GM18861 (cell line): ENCODE results near the gene STAB1.

Source experiments
- ATAC-seq: cut with Tn5 transposase; IDR thresholded peaks from one replicate; pipeline ENCODE4 v1.9.1; 2021; ENCODE audit not compliant: unreplicated experiment

The STAB1 gene

DNA sequence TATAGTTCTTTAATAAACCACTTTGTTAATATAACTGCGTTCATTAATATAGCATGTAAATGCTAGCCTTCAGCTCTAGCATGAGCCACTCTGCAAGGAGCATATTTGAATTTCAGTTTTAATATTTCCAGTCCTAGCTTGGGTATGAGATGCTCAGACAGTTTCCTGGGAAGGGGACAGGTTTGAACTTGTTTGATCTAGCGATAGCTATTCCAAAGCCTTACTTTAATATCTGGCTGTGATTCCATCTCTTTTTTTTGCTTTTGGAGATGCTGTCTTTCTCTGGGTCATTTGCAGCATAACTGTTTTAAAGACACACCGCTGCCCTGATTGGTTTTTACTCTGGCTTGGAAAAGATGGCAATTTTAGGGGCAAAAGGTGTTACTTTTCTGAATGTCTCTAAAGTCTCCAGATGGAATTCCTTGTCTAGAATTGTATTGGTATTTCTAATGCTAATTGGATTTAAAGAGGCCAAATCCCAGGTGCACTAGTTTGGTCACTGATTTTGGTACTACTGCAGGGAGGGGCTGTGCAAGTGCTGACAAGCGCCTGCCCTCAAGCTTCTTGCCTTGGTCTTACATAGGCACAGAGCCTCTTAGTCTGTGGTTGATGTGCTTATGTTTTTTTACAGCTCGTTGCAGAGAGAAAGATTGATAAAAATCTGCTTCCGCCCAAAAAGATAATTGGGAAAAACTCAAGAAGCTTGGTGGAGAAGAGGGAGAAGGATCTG, 36.9 kb upstream of the STAB1 start:
- no peak for ATAC-seq

DNA sequence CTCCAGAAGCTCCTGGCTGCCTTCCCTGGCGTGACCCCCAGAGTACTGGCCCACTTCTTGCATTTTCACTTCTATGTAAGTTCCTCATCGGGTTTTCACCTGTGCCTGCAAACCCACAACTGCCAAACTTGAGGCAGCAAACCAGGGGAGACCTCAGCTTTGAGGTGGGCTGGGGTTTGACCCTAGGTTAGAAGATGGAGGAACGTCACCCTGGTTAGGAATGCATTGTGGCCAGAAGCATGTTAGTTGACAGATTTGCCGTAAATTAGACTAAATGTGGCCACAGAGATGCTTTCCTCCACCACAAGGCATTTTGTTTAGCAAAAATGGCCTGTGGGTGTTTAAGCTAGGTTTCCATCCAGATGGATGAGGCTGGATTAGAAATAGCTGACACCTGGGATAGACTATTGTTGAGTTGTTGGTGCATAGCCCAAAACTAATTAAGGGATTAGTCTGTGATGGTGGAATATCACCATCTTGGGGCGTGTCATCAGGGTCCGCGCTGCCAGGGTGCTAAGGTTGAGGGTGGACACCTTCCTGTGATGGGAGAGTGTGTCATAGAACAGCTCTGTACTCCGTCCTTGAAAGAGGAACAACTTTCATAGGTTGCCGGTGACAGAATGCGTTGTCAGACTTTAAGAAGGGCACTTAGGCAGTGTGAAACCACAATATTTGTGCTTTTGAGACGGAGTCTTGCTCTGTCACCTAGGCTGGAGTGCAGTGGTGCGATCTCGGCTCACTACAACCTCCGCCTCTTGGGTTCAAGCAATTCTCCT, 36.2 kb upstream of the STAB1 start:
- no peak for ATAC-seq

DNA sequence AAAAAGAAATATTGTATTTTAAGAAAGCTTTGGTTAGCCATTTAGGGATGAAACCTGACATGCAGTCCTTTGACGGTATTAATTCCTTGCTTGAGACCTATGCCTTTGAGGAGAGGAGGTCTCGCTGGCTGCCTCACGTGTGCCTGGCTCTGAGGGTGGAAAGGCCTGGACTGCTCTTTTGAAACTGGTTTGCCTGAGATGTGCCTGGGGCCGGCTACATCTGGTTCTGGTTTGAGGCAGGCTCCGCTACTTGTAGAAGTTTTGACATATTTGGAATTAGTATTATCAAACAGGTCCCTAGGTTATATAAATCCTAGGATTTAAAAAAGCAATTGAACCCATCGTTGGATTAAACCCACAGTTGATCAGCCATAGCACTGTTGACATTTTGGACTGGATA, 33.3 kb upstream of the STAB1 start:
- no peak for ATAC-seq

DNA sequence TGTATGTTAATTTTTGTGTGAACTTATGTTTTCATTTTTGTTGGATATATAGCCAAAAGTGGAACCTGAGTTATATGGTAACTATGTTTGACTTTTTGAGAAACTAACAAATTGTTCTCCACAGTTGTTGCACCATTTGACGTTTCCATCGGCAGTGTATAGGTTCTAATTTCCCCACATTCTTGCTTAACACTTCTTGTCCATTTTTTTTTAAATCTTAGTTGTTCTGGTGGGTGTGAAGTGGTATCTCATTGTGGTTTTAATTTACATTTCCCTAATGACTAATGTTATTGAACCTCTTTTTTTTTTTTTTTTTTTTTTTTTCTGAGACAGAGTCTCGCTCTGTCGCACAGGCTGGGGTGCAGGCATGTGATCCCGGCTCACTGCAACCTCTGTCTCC, 31.7 kb upstream of the STAB1 start:
- ATAC-seq, result no peak

DNA sequence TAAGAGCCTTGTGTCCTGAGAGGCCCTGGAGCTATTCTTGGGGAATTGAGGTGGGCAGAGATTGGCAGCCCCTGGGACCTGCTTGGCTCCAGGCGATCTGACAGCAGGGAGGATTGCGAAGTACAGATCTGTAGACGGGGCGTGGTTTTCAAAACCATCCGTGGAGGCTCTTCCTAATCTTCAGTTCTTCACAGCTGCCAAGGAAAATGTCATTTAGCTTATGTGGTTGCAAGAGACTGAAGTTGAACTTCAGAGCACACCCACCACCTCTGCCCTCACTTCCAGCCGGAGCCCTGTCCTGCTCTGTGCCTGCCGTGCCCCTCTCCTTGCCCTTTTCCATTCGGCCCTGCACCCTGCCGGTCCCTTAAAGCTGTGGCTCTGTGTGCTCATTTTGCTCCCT, 26.8 kb upstream of the STAB1 start:
- ATAC-seq, result no peak

DNA sequence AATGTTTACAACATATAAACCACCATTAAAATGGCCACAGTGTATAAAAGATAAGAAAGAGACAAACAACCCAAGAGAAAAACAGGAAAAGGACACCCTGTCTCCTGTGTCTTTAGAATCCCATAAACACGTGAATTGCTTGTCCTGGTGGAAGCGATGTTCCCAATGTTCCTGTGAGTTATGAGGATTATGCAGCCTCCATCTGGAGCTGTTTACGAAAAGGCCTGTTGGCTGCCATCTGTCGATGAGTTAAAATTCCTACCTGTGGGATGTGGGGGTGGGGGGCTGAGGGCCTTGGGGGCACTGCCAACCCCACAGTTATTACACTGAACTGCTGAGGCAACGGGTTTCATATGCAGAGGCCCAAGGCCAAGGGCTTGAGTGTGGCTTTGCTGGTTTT, 26.1 kb upstream of the STAB1 start:
- ATAC-seq, result no peak

DNA sequence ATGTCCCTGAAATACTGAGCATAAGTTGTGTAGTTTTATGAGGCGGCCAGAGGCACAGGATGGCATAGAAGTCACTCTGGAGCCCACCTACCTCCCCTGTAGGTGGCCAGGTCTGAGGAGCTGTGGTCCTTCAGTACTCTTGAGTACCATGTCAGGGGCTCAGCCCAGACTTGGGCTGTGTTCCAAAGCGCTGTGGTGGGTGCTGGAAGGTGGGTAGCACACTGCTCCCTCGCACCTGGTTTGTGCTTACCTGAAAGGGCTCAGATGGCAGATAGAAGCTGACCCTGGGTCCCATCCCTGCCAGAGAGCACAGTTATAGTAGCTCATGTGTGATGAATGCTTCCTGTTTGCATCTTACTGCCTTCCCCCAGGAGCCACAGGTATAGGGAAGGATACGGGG, 24.2 kb upstream of the STAB1 start:
- no peak for ATAC-seq

DNA sequence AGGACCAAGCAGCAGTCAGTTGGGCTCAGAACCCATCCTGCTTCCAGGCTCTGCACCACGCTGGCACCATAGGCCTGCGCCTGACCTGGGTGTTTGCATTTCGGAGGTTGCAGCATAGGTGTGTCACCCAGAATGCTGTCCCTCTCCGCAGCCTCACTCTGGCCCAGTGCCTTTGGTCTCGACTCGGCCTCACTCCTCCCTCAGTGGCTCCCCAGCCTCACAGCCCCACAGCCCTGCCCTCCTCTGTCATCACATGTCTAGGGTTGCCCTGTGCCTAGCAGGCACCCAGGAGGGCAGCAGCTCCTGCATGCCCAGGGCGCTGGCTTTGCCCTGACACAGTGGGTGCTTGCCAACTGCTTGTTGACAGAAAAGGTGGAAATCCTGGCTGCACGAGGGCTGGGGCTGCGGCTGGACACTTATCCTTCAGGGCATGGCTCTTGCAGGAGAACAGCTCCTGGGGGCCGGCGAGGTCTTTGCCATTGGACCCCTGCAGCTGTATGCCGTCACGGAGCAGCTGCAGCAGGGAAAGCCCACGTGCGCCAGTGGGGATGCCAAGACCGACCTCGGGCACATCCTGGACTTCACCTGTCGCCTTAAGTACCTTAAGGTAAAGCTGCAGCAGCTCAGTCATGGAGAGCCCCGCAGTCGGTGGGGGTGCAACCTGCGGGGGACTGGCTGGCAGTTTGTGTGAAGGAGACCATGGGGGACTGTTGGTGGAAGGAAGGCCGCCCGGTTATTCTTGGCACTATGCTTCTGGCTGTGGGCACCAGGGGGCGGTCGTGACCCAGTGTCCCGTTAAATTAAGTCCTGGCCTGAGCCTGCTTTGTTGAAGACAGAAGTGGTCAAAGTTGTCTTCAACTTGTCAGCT, 23.5 kb upstream of the STAB1 start:
- no peak for ATAC-seq

DNA sequence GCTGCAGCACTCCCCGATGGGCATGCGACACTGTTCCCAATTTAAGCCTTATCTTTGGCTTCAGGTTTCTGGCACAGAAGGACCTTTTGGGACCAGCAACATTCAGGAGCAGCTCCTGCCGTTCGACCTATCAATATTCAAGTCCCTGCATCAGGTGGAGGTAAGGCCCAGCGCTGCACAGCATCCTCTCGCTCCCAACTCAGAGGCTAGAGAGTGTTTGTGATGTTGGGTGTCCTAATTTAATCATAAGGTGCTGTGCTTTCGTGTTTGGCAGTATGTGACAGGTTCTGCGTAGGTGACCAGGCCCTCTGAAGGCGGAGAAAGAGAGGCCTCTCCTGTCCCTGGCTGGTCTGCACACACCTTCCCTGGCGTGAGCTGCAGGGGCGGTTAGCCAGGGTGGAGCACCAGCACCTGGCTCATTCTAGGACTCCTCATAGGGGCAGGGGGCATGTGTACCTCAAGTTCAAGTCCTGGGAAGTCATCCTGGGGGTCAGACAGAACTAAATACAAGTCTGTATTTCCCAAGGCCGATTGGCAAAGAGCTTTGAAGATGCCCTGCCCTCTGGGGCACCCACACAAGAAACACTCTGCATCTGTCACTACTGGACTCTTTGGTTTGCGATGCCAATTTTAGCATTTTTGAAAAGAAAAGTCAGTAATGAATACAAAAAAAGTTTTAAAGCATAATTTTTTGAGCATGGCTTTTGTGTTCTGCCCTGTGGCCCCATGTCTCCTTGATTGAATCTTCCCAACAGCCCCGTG, 22.7 kb upstream of the STAB1 start:
- ATAC-seq, result no peak

DNA sequence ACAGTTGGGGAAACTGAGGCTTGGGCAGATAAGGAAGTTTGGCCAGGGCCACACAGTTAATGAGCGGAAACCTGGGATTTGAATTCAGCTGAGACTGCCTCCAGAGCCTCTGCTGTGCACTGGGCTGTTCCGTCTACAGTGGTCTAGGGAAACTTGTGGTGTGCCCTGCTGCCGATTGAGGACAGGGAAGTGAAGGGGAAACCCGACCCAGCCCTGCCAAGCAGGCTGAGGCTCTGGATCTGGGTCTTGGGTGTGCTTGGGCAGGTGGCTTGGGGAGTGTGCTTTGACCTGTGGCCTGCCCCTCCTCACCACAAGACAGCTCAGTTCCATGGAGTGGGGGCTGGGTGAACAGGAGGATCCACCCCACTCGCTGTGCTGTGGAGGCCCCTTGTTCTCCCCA, 22.1 kb upstream of the STAB1 start:
- ATAC-seq, result no peak

DNA sequence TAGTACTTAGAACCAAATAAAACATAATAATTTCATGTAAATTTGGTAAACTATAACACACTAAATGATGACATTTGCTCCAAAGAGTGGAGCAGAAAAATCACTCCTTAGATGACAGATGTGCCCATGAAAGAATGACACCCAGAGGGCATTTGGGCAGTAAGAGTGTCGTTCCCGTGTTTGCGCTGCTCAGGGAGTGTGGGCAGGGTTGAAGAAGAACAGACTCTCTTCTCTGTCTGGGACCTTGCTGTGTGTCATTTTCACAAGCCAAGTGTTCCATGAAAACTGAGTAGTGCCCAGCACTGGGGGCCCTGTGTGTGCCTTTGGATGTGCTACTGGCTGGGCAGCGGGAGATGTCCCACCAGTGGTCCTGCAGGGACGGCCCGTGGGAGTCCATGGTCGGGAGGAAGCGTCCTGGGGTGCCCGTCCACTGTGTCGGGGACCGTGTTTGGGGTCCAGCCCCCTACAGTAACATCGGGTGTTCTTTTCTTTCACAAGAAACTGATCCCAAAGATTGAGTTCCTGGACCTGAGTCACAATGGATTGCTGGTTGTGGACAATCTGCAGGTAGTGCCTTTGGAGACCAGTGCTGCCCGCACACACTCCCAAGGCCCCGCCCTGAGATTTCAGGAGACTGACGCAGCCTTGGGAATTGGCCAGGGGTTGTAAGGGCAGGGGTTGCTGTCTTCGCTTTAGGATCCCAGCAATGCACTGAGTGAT, 17.9 kb upstream of the STAB1 start:
- no peak for ATAC-seq

DNA sequence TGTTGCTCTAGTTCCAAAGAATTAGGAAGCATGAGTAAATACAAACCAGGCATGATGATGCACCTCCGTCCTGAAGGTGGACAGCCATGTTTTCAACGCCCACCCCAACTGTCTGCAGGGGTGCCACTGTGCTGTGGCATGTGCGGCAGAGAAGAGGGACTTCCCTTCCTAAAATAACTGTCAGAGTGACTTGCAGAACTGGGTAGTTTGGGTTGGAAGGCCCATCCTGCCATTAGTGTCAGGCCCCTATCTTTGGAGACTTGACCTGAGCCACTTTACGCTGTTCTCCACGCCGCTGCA, 17.4 kb upstream of the STAB1 start:
- no peak for ATAC-seq

DNA sequence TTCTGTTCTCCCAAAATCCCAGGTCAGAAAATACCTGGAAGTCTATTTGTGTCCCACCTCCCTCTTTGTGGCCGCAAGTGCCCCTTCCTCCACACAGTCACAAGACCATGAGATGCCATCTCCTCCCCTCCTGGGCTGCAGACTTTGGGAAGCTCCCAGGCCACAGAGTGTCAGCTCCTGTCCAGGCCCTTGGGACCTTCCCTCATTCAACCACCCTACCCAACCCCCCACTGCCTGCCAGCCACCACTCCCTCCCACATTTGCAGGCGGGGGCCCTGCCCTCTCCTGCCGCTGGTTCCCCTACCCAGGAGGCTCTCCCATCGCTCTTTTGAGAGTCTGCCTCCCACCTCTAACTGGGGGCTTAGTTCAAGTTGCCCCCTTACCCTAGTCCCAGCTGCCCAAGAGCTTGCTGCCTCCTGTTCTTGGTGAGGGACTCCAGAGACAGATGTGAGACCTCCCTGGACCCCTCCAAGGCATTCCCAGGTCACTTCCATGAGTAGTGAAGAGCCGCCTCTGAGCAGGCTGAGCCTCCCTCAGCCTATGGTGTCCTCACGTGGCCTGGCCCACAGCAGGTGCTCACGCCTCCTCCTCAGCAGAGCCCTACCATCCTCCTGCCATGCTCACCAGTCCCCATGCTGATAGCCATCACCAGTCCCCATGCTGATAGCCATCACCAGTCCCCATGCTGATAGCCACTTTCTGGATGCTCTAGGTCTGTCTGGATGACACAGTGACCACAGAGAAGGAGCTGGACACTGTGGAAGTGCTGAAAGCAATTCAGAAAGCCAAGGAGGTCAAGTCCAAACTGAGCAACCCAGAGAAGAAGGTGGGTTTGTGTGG, 15.9 kb upstream of the STAB1 start:
- no peak for ATAC-seq

DNA sequence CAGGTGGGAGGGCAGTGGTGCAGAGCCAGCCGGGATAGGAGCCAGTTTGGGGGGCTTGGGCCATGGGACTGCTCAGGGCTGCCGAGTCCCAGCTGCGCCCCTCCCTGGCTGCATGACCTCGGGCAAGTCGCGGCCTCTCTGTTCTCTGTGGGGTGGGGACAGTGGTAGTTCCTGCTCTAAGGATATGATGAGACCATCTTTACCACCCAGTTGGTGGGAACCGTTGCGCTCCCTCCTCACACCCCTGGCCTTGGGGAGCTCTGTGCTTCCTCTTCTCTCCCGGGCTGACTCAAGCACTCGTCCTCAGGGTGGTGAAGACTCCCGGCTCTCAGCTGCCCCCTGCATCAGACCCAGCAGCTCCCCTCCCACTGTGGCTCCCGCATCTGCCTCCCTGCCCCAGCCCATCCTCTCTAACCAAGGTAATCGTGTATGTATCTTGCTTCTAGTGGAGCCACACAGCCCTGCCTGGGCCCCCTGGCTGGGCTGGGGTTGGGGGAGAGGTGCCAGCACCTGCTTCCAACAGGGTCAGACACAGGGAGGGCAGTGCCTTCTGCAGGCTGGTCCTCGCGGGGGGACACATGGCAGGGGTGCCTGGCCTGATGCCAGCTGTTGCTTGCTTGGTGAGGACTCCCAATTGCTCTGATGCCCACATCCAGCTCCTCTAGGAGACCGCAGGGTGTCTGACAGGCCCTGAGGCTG, 15.1 kb upstream of the STAB1 start:
- ATAC-seq, result no peak

DNA sequence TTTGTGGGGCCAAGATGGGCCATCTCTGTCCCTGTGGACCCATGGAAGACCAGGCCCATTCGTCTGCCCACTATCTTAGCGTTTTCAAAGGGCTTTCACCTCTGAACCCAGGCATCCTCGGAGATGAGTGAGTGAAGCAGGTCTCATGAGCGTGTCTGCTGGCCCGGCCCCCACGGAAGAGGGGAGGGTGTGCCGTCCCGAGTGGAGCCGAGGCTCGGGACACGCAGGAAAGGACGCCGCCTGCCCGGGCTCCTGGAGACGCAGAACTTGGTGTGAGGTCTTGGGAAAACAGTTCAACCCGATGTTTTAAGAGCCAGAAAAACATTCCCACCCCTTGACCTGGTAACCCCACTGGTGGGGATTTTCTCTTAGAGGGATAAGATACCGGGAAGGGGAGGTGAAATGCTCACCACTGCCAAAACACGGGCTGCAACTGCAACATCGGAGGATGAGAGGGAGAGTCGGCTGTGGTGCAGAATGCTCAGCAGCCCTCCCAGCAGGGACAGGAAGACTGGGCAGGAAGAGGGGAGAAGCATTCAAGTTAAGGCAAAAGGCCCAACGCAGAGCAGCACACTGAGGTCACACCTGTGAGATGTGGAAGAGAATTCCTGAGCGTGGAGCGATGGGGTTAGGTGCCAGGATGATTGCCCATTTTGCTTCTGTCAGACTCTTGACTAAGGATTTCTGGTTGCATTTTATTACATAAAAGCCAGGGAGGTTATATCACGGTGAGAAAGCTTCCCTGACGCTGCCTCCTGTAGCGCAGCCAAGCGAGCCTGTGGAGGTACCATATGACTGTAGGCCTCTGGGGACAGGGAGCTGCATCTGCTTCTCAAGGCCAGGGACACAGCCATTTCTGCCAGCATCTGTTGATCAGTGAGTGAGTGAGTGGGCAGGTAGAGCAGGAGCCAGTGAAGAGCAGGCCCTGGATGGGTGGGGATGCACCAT, 14.1 kb upstream of the STAB1 start:
- ATAC-seq, result no peak

DNA sequence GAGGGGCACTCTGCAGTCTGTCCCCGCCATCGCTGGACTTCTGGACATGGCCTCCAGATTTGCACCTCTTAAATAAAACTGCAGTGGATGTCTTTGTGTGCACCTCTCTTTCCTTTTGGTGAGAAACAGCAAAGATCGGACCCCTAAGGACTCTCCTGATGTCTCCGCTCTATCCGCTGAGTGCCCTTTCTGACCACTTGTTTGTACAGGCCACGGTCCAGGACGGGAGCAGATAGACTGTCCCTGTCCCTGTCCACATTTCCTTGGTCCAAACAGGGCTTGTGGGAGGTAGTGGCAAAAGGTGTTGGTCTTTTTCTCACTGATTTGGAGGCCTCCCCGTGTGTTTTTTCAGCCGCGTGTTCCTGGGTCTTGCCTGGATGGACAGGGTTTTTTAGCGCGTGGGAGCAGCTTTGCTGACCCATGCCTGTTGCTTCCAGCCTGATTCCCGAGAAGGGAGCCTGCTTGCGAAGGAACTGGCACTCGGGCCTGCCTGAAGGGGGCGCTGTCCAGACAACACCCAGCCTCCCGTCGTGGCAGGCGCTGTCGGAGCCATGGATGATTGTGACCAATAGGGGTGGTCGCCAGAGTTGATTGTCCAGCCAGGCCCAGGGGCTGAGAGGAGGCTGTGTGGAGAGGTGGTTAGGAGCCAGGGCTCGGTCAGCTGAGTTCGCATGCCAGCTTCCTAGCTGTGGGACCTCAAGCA, 13.2 kb upstream of the STAB1 start:
- no peak for ATAC-seq

DNA sequence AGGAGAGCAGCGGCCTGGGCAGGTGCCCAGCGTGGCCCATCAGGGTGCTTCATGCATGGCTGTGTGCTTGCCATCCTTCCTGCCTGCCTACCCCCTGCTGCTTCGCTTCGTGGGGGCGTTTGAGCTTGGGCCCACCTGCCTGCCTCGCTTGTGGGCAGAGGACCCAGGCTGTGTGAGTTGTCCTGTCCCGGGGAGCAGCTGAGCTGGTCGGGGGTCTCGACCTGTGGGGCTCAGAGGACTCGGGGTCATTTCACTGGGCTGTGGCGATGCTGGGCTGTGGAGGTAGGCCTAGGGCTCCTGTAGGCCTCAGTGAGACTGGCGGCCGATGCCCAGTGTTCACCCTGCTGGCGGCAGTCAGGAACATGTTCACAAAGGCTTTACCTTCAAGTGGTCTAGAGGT, 12.1 kb upstream of the STAB1 start:
- no peak for ATAC-seq
